ENCODE results near the gene SH2D7.

The SH2D7 gene

DNA sequence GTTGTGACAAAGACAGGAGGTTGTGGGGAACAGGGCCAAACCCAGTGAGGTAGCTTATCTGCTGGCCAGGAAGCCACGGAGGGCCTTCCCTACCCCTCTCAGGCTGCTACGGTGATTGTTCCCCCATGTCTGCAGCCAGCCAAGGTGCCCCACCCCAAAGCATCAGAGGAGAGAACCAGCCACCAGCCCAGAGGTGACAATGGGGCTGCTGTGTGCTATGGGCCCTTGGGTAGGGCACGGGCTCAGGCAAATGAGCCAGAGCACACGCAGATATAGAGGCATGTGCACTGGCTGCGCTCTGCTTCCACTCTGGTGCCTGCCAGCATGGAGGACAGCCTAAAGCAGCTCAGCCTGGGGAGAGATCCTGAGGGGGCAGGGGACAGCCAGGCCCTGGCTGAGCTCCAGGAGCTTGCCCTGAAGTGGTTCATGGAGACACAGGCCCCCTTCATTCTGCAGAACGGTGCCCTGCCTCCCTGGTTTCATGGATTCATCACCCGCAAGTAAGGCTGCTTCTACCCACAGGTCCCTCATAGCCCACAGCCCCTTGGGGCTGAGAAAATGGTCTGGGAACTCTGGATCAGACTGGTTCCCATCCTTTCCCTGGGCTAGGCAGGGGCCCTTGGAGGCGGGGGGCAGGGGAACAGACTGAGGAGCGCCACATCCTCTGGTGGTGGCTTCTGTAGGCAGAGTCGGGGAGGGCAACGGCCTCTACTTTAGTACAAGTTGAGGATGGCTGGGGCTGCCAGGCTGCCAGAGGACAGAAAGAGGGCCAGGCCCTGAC is at the start of gene SH2D7:
TSS of gene SH2D7 (plus strand) at position 301 of the 781 bp plus-strand sequence. CDS start at position 325, 24 bp downstream.
- DNase-seq (ENCODE audit: low read depth in 3 of 3) = no peak

DNA sequence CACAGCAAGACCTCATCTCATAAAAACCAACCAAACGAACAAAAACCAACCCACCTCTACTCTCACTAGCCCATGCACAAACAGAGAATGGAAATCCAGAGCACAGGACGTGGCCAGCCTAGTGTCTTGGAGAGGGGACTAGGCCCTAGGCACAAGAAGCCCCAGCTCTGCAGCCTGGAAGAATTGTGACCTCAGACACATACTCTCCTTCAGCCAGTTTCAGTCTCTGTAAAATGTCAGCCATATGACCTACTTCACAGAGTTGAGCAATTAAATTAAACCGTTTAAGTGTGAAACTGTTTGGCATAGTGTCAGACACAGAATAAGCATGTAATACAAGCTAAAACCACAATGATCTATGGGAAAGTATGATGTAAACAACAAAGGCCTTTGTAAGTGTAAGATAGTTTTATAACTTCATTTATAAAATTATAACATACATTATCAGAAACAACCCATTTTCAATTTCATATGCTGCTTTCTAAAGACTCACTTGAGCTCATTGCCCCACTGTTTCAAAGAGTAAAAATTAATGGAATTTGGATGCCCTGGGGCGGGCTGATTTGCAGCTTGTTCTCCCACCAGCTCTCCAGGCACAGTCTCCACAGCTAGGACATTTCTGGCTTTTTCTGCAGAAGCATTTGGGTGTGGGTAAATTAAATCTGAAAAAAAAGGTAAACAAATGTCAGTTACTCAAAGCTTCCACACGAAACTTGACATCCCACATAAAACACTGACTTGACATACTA is 47.8 kb upstream of the SH2D7 start:
- no peak for DNase-seq (ENCODE audit: low read depth in 3 of 3)

DNA sequence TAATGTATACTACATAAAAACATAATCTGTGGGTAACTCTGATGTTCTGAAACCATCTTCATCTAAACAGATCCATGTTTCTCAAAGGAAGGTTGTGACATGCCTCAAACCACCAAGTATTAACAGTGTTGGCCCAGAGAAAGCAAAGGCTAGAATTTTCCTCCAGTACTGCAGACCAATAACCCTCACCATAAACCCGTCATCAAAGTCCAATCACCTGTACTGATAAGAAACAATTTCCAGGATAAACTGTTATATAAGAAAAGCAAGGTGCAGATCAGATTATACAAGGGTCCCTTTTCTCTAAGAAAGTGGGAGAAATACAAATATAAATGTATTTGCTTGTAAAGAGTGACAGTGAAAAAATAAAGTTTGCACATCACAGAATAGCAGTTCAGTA is 47.2 kb upstream of the SH2D7 start:
- no peak for DNase-seq (ENCODE audit: low read depth in 3 of 3)

DNA sequence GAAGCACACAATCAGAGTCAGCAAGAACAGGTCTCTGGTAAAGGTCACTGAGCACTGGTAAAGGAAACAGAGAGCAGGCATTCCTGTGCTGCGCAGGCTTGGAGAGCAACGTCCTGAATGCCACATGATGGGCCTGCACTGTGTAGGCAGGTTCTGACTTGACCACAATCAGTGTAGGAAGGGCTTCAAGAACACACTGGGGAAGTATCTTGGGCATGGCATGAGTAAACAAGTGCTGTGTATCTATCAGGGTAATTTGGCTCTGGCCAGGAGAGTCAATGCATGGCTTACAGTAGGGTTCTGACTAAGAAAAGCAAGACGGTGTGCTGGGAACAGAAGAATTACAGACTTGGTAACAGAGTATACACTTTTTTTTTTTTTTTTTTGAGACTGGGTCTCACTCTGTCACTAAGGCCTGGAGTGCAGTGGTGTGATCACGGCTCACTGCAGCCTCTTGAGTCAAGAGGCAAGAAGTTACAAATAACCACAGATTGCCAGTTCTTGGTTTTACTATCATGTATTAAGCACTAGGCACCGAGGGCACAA is 45.5 kb upstream of the SH2D7 start:
- peak in 1 of 3 experiments; percentile 21 for DNase-seq (ENCODE audit: low read depth in 3 of 3)

DNA sequence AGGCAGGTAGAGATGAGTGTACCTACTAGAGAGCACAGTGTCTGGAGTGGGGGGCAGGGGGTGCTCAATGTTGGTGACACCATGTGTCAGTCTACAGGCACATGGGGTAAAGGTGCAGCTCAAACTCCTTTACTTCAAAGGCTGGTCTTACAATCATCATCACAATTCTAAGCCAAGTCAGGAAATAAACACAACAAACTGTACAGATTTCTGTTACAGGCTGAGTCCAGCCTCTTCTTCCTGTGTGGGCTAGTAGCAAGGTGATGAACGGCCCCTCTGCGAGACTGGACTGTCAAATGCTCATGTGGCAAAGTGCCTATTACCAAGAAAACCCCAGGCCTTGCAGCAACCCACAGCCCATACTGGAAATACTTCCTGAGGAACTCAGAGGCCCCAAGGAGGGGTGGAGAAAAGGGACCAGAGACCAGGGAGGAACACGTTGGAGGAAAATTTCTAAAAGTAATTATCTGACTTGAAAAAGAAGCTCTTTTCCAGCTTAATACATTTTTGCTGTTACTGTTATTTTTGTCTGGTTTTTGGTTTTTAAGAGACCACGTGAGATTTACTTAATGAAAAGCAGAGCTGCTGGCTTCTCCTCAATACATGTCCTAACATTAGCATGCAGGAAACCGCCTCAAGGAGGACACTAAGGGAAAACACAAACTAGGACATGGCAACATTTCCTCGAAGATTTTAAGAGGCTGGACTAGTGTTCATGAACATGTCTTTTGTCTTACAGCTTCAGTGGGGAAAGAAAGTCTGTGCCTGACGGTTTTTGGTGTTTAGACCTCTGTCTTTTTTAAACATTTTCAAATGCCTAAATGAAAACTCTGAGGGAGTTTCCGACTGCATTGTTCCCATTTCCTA is 44.4 kb upstream of the SH2D7 start:
- no peak for DNase-seq (ENCODE audit: low read depth in 3 of 3)

DNA sequence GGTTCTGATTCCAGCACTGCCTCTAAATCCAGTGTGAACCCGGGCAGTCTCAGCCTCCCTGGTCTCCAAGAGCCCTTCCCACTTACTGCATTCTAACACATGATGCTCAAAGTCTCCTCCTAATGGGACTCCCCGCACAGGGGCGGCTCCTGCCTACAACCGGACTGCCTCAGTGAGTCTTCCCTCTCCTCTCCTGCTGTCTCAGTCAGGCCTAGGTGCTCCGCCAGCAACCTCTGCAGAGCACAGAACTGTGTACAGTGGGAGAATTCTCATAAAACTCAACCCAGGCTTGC is 43.8 kb upstream of the SH2D7 start:
- no peak for DNase-seq (ENCODE audit: low read depth in 3 of 3)

DNA sequence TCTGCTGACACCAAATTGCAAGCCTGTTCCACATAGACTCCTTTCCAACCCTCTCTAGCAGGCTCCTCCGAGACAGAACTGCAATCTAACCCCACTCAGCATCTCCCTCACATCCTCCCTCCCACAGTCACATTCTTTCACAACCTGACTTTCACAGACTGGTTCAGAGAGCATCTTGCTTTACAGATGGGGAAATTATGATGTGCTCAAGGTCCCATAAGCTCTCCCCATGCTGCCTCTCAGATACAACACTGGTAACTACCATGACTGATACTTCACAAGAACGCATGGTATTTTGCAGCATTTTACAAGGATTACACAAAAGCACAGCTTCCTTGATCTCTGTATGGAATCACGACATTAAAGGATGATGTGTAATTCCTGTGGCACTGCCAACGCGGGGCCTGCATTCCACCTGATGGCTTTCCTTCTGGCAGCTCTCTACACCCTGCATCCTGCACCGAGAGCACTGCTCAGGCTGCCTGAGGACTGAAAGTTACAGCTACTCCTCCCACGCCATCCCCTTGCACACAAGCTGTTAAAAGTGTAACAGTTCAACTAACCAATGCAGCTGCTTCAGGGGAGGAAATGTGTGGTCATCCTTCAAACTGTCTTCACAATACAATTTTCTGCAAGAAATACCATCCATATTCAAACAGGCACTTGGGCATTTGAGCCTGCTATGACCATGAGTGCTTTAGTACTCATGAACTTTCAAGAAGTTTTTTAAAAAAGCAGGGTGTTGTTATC is 42.5 kb upstream of the SH2D7 start:
- peak in 2 of 3 experiments; percentile 49 to 62 for DNase-seq (ENCODE audit: low read depth in 3 of 3)

DNA sequence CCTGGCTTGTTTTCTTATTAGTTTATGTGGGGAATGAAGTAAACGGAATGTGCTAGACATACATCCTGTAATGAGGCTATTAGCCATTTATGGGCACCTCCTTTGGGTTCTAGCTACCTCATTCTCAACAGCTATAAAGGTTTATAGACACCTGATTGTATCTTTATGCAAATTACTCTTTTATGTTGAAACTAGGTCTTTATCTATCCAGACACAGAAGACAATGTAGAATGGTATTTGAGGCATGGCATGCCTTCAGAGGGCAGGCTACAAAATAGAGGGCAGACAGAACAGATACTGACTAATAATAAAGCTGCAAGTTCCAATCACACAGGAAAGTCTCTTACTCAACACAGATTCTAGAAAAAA is 41.9 kb upstream of the SH2D7 start:
- DNase-seq (ENCODE audit: low read depth in 3 of 3) = no peak

DNA sequence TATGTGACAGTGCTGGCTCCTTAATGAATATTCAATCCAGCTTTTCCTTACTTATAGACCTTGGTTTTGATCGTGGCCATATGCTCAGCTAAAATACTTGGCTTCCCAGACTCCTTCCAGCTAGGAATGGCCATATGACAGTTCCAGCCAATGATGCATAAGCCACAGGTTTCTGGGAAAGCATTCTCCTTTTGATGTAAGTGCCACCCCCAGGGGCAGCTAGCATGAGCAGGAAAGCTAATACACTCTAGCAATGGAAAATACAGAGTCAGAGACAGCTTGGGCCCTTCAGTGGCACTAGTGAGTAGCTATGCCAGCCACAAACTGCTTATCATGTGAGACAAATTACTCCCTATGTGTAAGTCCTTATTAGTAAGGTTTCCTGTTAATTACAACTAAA is 41.5 kb upstream of the SH2D7 start:
- no peak for DNase-seq (ENCODE audit: low read depth in 3 of 3)

DNA sequence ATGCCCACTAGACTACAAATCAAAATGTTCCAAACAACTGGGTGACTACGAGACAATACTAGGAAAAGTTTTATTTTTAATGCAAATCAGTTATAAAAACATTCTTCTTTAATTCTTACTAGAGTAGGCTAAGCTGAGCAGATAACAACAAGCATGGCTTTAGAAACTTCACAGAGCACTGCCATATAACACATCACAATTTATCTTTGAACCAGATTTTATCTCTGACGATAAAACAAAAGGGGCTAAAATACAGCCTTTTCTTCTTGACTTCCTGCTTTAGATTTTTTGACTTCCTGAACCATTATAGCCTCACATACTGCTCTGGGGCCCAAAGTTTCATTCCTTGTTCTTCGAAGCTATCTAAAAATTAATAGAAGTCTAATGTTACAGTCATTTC is 40.8 kb upstream of the SH2D7 start:
- DNase-seq (ENCODE audit: low read depth in 3 of 3) = no peak

DNA sequence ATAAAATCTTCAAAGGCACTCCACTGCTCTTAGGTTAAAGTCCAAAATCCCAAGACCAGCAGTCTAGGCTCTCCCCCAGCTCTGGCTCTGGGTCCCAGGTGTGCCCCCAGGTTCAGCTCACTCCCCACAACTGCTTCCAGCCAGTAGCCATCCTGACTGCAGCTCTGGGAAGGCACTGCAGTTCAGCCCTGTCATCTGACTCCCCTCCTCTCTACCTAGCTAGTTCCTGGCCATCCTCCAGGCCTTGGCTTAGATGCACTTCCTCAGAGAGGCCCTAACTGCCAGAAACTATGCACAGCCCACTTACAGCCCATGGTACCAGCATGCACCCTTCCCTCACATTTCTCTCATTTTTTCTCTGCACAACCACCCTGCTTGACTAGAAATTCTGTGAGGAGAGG is 40.4 kb upstream of the SH2D7 start:
- DNase-seq (ENCODE audit: low read depth in 3 of 3) = no peak

DNA sequence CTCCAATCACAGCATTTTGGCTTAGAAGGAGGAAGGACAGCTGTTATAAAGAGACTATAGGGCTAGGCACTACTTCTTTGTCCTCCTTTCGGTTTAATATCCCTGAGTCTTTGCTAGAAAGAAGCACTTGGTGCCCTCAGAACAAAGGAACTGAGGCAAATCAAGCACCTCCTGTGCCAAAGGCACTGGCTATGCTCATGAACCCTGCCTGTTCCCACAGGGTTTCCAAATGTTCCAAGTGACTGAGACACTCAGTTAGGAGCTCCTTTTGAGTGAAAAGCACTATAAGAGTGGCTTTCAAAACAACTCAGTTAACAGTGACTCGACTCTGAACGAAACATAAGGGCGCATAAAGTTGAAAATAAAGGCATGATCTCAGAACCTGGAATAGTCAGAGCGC is 39.8 kb upstream of the SH2D7 start:
- no peak for DNase-seq (ENCODE audit: low read depth in 3 of 3)

DNA sequence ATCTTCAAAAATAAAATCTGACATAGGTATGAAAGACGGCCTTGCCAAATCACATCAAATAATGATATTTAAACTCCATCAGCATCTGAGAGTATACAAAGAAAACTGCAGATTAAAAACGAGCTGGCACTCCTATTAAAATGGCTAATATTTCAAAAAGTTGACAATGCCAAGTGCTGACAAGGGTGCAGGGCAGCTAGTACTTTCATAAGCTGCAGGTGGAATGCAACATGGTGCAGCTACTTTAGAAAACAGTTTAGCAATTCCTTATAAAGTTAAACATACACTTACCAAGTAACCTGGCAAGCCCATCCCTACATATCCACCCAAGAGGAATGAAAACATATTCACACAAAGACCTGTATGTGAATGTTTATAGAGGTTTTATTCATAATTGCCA is 37.8 kb upstream of the SH2D7 start:
- no peak for DNase-seq (ENCODE audit: low read depth in 3 of 3)

DNA sequence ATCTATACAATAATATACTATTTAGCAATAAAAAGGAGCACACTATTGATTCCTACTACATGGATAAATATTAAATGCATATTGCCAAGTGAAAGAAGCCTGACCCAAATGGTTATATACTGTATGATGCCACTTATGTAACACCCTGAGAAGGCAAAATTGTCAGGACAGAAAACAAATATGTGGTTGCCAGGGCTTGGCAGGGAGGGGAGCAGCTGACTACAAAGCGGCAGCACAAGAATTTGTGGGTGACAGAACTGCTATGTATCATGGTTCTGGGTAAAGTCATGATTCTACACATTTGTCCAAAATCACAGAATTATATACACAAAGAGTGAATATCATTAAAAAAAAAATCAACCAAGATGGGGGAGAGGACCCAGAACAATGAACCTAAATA is 37.4 kb upstream of the SH2D7 start:
- DNase-seq (ENCODE audit: low read depth in 3 of 3) = no peak

DNA sequence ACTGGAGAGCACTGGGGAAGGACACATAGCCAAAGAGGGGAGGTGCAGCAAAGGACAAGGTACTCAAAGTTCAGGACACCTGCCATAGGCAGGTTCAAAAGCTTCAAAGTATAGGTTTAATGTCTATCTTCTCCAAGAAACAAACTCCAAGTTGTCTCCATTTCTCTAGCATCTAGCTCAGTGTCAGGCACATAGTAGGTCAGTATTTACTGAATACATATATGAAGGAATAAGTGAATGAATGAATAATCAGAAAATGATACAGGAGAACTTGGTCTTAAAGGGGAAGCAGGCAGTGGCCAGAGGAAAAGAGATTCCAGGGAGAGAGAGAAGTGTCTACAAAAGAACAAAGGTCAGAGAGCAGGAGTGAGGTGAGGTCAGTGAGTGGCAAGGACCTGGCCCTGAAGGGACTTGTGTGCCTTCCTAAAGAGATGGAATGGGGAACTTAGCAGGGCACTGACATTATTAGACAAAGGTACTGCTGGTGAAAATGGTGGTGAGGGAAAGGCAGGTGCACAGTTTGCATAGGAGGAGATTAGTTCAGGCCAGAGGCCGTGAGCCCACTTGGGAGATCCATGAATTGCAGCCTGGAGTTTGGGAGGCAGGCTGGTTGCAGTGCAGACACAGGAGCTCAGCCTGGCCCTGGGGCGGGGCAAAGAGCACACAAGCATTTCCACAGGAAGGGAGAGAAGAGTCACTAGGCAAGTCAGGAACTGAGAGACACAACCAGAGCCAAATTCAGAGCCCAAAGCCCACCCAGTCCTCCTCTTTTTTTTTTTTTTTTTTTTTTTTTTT is 36.2 kb upstream of the SH2D7 start:
- DNase-seq (ENCODE audit: low read depth in 3 of 3) = no peak

DNA sequence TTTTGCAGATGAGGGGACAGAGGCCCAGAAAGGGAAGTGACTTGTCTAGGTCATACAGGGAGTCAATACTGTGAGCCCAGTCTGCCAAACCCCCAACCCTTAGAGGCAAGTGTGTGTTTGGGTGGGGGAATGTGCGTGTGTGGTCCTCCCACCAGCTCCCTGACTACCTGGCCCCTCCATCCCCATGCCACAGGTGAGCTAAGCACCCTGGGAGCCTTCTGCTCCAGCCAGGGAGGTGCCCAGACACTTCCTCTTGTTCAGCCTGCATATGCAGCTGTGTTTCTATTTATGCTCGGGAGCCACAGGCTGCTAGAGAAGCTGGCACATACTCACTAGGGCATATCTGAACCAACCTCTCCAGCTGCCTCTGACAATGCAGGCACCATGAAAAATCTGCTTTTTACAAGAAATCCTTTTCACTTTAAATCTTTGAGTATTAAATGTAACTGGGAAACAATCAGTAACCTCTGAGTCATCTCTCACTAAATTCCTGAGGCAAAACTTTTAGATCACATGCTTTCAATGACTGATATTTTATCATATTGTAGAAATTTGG is 35.6 kb upstream of the SH2D7 start:
- no peak for DNase-seq (ENCODE audit: low read depth in 3 of 3)

DNA sequence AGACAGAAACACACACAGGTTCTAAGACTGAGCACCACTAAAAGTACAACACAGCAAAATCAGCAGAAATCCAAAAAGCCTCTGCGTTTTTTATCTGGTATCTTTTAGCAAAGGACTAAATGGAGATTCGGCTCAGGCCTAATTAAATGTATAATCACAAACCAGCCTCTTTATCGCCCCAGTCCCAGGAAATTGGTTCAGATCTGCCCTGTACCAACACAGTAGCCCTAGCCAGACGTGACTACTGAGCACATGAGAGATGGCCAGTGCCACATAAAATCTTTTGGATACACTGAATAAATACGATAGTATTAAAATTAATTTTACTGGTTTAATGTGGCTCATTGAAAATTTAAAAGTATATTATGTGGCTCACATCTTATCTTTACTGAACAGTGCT is 34.6 kb upstream of the SH2D7 start:
- DNase-seq (ENCODE audit: low read depth in 3 of 3) = no peak

DNA sequence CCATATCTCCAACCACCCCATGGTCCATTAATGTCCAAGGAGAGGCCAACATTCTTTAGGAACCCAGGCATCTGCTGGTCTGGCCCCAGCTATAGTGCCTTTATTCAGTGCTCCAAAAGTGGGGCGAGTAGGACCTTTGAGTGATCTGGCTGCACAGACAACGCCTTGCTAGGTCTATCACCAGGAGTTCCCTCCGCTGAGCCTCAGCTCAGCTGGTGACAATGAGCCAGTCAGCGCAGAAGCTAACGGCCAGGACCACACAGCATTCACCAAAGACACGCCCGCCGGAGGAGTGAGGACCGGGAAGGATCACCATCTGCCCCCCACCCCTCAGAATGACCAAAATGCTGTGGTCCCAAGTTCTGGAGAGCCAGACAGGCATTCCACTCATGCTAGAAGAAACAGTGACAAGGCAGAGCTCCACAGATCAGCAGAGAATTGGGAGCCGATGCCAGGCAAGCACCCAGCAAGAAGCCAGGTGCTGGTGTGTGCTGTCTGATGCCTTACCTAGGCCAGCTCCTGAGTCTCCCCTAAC is 33.9 kb upstream of the SH2D7 start:
- no peak for DNase-seq (ENCODE audit: low read depth in 3 of 3)

DNA sequence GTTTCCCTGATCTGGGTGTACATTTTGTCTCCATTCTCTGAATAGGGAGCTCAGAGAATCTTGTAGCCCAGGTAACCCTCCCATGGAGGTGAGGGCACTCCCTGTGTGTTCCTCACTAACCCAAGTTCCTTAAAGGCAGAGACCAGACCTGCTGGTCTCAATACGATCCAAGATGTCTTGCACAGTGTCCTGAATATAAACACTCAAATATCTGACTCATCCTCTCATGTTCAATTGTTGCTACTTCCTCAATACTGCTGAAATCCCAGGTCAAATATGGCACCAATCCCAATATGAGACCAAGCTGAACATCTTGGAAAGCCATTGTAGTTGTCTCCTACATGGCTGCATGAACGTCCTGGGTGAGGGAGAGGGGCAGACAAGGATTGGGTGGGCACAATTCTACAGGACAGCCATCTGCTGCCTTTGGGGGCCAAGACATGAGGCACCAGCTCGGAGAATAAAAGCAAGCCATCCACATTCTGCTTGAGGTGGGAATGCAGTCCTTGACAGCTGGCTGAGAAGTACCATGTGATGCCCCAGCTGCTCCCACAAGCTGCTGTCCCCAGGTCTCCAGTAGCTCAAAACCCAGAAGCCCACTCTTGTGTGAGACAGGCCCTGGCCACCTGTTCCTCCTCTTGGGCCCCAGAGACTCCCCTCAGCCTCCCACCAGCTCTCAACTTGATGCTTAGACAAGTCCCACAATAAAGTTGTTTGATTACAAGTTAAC is 33.1 kb upstream of the SH2D7 start:
- no peak for DNase-seq (ENCODE audit: low read depth in 3 of 3)

DNA sequence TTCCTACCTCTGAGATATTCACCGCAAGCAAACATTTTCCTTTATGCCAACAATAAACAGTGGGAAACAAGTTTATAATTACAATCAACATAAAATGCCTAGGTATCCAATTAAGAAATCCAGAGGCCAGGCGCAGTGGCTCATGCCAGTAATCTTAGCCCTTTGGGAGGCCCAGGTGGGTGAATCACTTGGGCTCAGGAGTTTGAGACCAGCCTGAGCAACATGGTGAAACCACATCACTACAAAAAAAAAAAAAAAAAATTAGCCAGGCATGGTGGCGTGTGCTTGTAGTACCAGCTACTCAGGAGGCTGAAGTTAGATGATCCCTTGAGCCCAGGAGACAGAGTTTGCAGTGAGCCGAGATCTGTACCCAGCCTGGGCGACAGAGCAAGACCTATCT is 32.1 kb upstream of the SH2D7 start:
- no peak for DNase-seq (ENCODE audit: low read depth in 3 of 3)
